Progenitor cell of endocrine pancreas (in vitro differentiated cells): ENCODE results near the gene DHX40. TPM values are rescaled to one million over a fixed set of nuclear protein-coding genes. Genes with fewer than 3 reads are reported as not detected.

ENCODE experiments used
- DNase-seq: peaks from one replicate; pipeline ENCODE4 v3.0.0; 2021; ENCODE audit warnings: low spot score; ENCODE audit not compliant: unreplicated experiment
- H3K27ac Mint-ChIP-seq: 2 replicates; pipeline ENCODE4 v1.8.0; 2021; ENCODE audit warnings: mild to moderate bottlenecking, moderate library complexity, mixed read lengths
- H3K27me3 Mint-ChIP-seq: 2 replicates; pipeline ENCODE4 v1.8.0; 2021; ENCODE audit warnings: mixed read lengths
- H3K36me3 Mint-ChIP-seq: 2 replicates; pipeline ENCODE4 v1.8.0; 2022; ENCODE audit warnings: mixed read lengths; ENCODE audit not compliant: insufficient read depth
- H3K4me1 Mint-ChIP-seq: 2 replicates; pipeline ENCODE4 v1.8.0; 2021; ENCODE audit warnings: low read depth, mixed read lengths
- H3K4me3 Mint-ChIP-seq: 2 replicates; pipeline ENCODE4 v1.8.0; 2021; ENCODE audit warnings: low read depth, mild to moderate bottlenecking, moderate library complexity, mixed read lengths
- H3K9me3 Mint-ChIP-seq: 2 replicates; pipeline ENCODE4 v1.8.0; 2021; ENCODE audit warnings: low read depth, mixed read lengths
- CTCF ChIP-seq: fragments of 200-600 bp; sonication (generic); IDR thresholded peaks from one replicate; pipeline ENCODE4 v1.5.0; 2021; ENCODE audit warnings: antibody characterized with exemption, mild to moderate bottlenecking; ENCODE audit not compliant: unreplicated experiment
- total RNA-seq: library from RNA; stranded (reverse); gene quantifications from 2 replicates; pipeline ENCODE4 v1.2.1, GENCODE V29; 2021

Gene DHX40
- total RNA-seq, 1 donor from 2014 or later, result 67.9 TPM

- no peak for TF ChIP-seq CTCF
- H3K4me1 Mint-ChIP-seq, result peaks cover 18% of the 10 kb centered on the region
- H3K9me3 Mint-ChIP-seq, result no peaks in the 10 kb centered on the region
- DNase-seq, result no peak
- peaks cover 1% of the 10 kb centered on the region for H3K36me3 Mint-ChIP-seq
- no peaks in the 10 kb centered on the region for H3K27me3 Mint-ChIP-seq
- no peak overlapping the region for H3K27ac Mint-ChIP-seq
- H3K4me3 Mint-ChIP-seq, result no peak overlapping the region
Observed at GRCh38 chr17:59637611-59638310, 72.4 kb downstream of the DHX40 start.

GRCh38 chr17:59638553-59638952 lies 73.1 kb downstream of the DHX40 start:
- TF ChIP-seq CTCF, result no peak
- H3K27ac Mint-ChIP-seq, result no peak overlapping the region
- peaks cover 1% of the 10 kb centered on the region for H3K36me3 Mint-ChIP-seq
- no peaks in the 10 kb centered on the region for H3K9me3 Mint-ChIP-seq
- no peak for DNase-seq
- peaks cover 23% of the 10 kb centered on the region for H3K4me1 Mint-ChIP-seq
- no peaks in the 10 kb centered on the region for H3K27me3 Mint-ChIP-seq
- H3K4me3 Mint-ChIP-seq, result no peak overlapping the region

GRCh38 chr17:59641799-59642484 lies 76.5 kb downstream of the DHX40 start:
- no peak for TF ChIP-seq CTCF
- H3K27ac Mint-ChIP-seq, result peak overlapping the region; percentile 27
- H3K36me3 Mint-ChIP-seq, result peaks cover 8% of the 10 kb centered on the region
- no peak for DNase-seq
- H3K9me3 Mint-ChIP-seq, result no peaks in the 10 kb centered on the region
- no peak overlapping the region for H3K4me3 Mint-ChIP-seq
- no peaks in the 10 kb centered on the region for H3K27me3 Mint-ChIP-seq
- peaks cover 21% of the 10 kb centered on the region for H3K4me1 Mint-ChIP-seq

- Mint-ChIP-seq H3K9me3 (no peaks in the 10 kb centered on the region), H3K27ac (peak overlapping the region; percentile 38), H3K4me3 (no peak overlapping the region), H3K36me3 (peaks cover 11% of the 10 kb centered on the region), H3K4me1 (peaks cover 21% of the 10 kb centered on the region), H3K27me3 (no peaks in the 10 kb centered on the region)
- no peak for TF ChIP-seq CTCF
- no peak for DNase-seq
Observed at GRCh38 chr17:59642565-59642964, 77.2 kb downstream of the DHX40 start.

- TF ChIP-seq CTCF, result no peak
- H3K36me3 Mint-ChIP-seq, result peaks cover 15% of the 10 kb centered on the region
- no peaks in the 10 kb centered on the region for H3K9me3 Mint-ChIP-seq
- H3K4me3 Mint-ChIP-seq, result no peak overlapping the region
- H3K4me1 Mint-ChIP-seq, result peaks cover 21% of the 10 kb centered on the region
- H3K27ac Mint-ChIP-seq, result peak overlapping the region; percentile 38
- H3K27me3 Mint-ChIP-seq, result no peaks in the 10 kb centered on the region
- DNase-seq, result no peak
Observed at GRCh38 chr17:59643159-59644140, 78.0 kb downstream of the DHX40 start.
